Esophagus muscularis mucosa (tissue), 4 donors: ENCODE results near the gene MEAK7. TPM values are rescaled to one million over a fixed set of nuclear protein-coding genes. Genes with fewer than 3 reads are reported as not detected.

ENCODE experiments used
- DNase-seq: peaks from one replicate; pipeline ENCODE4 v3.0.0-alpha.2; 2017; ENCODE audit errors: extremely low spot score
- H3K27ac ChIP-seq, 4 donors: fragments of 200-600 bp; sonication (generic); replicated peaks in 1 of 4; 1 replicate in 3 of 4; 2 replicates in 1 of 4; pipeline ENCODE4 v1.5.1; 2016 to 2019; ENCODE audit warnings: mild to moderate bottlenecking in 1 of 4
- H3K27me3 ChIP-seq, 4 donors: fragments of 200-600 bp; sonication (generic); one replicate each; pipeline versions ENCODE4 v1.5.1 to v1.6.0; 2016 to 2019
- H3K36me3 ChIP-seq, 4 donors: fragments of 200-600 bp; sonication (generic); one replicate each; pipeline ENCODE4 v1.5.1; 2016 to 2019
- H3K4me1 ChIP-seq, 4 donors: fragments of 200-600 bp; sonication (generic); one replicate each; pipeline ENCODE4 v1.5.1; 2016 to 2019
- H3K4me3 ChIP-seq, 4 donors: fragments of 200-600 bp; sonication (generic); 1 replicate in 2 of 4; 2 replicates in 2 of 4; pipeline ENCODE4 v1.5.1; 2016 to 2019; ENCODE audit warnings: mild to moderate bottlenecking in 4 of 4, moderate library complexity in 1 of 4
- H3K9me3 ChIP-seq, 4 donors: fragments of 200-600 bp; sonication (generic); 1 replicate in 3 of 4; 2 replicates in 1 of 4; pipeline ENCODE4 v1.5.1; 2016 to 2019
- EP300 ChIP-seq: sonication (generic); formaldehyde crosslinking; IDR thresholded peaks from one replicate; pipeline ENCODE4 v1.6.1; 2017; ENCODE audit warnings: antibody characterized with exemption
- POLR2A ChIP-seq: fragments of 450-650 bp; IDR thresholded peaks from one replicate; pipeline ENCODE4 v1.6.1; 2017; ENCODE audit warnings: antibody characterized with exemption, moderate library complexity, mild to moderate bottlenecking, low read depth
- POLR2AphosphoS5 ChIP-seq, 2 donors: sonication (generic); formaldehyde crosslinking; IDR thresholded peaks; one replicate each; pipeline ENCODE4 v1.6.1; 2017; ENCODE audit warnings: antibody characterized with exemption in 2 of 2
- WGBS: methylation state at CpG from one replicate; pipeline ENCODE4 v1.1.5; 2018; 5-methylcytosine and 5-hydroxymethylcytosine counted together
- intact Hi-C: fragments of 100-400 bp; cut with DNase I; formaldehyde crosslinking; loops from one replicate; pipeline ENCODE4 v1.15.1; 2023
- total RNA-seq, 4 donors: library from RNA; depleted of rRNA; stranded (reverse); fragments of >200 nt; gene quantifications; one replicate each; pipeline versions ENCODE4 v1.1.0 to v1.2.1, GENCODE V29; 2016
- TF ChIP-seq, protein P1 (sequence below), 3 experiments: fragments of 200-600 bp in 2 of 3; fragments of 450-650 bp in 1 of 3; sonication (generic) in 2 of 3; IDR thresholded peaks; one replicate each; pipeline ENCODE4 v1.5.1; 2017 to 2019; ENCODE audit warnings: antibody characterized with exemption in 3 of 3, mild to moderate bottlenecking in 2 of 3, moderate library complexity in 1 of 3

Gene MEAK7
- total RNA-seq, 4 donors from 2014 or later = 8.3 to 13.0 (median 9.6) TPM

DNA sequence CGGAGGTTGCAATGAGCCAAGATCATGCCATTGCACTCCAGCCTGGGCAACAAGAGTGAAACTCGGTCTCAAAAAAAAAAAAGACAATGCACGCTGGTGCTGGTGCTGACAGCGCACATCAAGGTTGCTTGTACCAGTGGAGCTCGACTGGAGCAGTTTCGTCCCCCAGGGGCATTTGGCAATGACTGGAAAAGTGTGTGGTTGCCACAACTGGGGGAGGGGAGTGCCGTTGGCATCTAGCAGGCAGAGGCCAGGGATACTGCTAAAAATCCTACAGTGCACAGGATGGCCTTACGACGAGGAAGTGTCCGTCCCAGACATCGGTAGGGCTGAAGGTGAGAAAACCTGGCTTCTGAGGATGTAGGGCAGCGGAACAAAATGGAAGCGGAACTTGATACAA, 2.4 kb downstream of the MEAK7 start:
- H3K9me3 ChIP-seq = no peaks in the 10 kb centered on the region
- H3K27me3 ChIP-seq = no peaks in the 10 kb centered on the region
- peaks cover 8 to 36% (median 27%) of the 10 kb centered on the region in 4 donors for H3K36me3 ChIP-seq
- no peak overlapping the region for H3K4me3 ChIP-seq
- intact Hi-C loops = loop anchor here (5.0 kb wide), 1 partner anchor 540 kb away; no protein-coding TSS in a partner anchor
- no peak for DNase-seq
- H3K27ac ChIP-seq = no peak overlapping the region
- 91% methylated on average over 13 of the region's 13 CpGs for WGBS
- TF ChIP-seq, protein P1, sequence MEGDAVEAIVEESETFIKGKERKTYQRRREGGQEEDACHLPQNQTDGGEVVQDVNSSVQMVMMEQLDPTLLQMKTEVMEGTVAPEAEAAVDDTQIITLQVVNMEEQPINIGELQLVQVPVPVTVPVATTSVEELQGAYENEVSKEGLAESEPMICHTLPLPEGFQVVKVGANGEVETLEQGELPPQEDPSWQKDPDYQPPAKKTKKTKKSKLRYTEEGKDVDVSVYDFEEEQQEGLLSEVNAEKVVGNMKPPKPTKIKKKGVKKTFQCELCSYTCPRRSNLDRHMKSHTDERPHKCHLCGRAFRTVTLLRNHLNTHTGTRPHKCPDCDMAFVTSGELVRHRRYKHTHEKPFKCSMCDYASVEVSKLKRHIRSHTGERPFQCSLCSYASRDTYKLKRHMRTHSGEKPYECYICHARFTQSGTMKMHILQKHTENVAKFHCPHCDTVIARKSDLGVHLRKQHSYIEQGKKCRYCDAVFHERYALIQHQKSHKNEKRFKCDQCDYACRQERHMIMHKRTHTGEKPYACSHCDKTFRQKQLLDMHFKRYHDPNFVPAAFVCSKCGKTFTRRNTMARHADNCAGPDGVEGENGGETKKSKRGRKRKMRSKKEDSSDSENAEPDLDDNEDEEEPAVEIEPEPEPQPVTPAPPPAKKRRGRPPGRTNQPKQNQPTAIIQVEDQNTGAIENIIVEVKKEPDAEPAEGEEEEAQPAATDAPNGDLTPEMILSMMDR (IDR thresholded peaks at IDR 0.05) = no peak
- no peak for TF ChIP-seq POLR2AphosphoS5 (IDR thresholded peaks at IDR 0.05)
- TF ChIP-seq EP300 = no peak
- no peak for TF ChIP-seq POLR2A
- peaks cover 13 to 40% (median 31%) of the 10 kb centered on the region in 4 donors for H3K4me1 ChIP-seq

DNA sequence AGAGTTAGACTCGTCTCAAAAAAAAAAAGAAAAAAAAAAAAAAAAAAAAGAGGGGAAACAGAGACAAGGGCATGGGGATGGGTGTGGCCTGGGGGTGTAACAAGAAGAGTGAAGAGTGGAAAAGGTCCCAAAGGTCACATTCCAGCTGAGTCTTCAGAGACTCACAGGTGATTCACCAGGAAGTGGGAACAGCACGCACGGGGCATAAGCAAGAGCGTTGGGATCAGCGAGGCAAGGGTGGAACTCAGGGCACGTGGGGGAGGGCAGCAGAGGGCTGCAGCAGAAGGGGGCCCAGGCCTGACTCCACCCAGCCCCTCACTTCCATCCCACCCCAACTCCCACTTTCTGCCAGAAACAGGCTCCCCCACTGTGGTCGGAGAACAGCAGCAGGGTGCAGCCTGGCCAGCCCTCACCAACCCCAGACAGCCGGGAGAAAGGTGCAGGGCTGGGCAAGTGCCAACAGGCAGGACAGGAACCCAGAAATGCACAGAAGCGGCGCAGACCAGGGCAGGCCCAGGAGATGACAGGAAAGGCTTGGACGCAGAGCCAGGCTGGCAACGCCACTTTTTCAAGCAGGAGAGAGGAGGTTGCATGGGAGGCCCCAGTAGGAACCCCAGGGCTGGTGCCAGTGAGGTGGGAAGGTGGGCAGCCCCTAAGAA, 3.3 kb downstream of the MEAK7 start:
- no peak overlapping the region for H3K4me3 ChIP-seq
- H3K27ac ChIP-seq = no peak overlapping the region
- TF ChIP-seq EP300 (no peak), POLR2AphosphoS5 (IDR thresholded peaks at IDR 0.05) (no peak), POLR2A (no peak)
- TF ChIP-seq, protein P1 (IDR thresholded peaks at IDR 0.05) = no peak
- DNase-seq = no peak
- WGBS = 79% methylated on average over 11 of the region's 12 CpGs
- H3K27me3 ChIP-seq = no peaks in the 10 kb centered on the region
- H3K36me3 ChIP-seq = peaks cover 12 to 45% (median 36%) of the 10 kb centered on the region in 4 donors
- H3K9me3 ChIP-seq = no peaks in the 10 kb centered on the region
- intact Hi-C loops = loop anchor here (5.0 kb wide), 1 partner anchor 539 kb away; no protein-coding TSS in a partner anchor
- H3K4me1 ChIP-seq = peaks cover 13 to 36% (median 29%) of the 10 kb centered on the region in 4 donors

DNA sequence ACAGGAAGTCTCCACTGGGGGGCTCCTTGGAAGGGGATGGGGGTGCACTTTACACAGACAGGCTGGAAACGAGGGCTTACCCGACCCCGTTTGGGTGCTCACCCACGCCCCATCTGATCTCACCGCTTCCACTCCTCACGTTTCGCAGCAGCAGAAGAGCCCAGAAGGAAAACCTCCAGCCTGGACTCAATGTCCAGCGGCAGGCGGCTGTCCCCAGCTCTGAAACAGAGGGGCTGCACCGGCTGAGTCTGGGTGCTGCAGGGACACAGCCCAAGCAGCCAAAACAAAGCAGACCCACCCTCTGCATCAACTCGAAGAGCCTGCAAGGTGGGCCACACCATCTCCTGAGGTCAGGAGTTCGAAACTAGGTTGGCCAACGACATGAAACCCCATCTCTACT, 3.9 kb downstream of the MEAK7 start:
- Histone ChIP-seq H3K9me3 (no peaks in the 10 kb centered on the region), H3K36me3 (peaks cover 14 to 51% (median 42%) of the 10 kb centered on the region in 4 donors), H3K27me3 (no peaks in the 10 kb centered on the region), H3K4me1 (peaks cover 11 to 29% (median 23%) of the 10 kb centered on the region in 4 donors), H3K27ac (no peak overlapping the region), H3K4me3 (no peak overlapping the region)
- no peak for TF ChIP-seq EP300
- TF ChIP-seq, protein P1 (IDR thresholded peaks at IDR 0.05) = no peak
- no peak for TF ChIP-seq POLR2AphosphoS5 (IDR thresholded peaks at IDR 0.05)
- TF ChIP-seq POLR2A = no peak
- WGBS = 95% methylated on average over 13 of the region's 13 CpGs
- no peak for DNase-seq
- intact Hi-C loops = loop anchor here (5.0 kb wide), 1 partner anchor 538 kb away; no protein-coding TSS in a partner anchor

DNA sequence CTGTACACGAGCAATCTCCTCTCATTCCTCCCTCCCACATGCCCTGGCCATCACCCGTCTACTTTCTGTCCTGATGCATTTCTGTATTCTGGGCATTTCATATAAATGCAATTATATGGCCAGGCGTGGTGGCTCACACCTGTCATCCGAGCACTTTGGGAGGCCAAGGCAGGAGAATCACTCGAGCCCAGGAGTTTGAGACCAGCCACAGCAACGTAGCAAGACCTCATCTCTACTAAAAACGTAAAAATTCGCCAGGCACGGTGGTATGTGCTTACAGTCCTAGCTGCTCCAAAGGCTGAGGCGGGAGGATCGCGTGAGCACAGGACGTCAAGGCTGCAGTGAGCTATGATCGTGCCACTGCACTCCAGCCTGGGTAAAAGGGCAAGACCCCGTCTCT, 4.8 kb downstream of the MEAK7 start:
- no peak overlapping the region for H3K4me3 ChIP-seq
- H3K27ac ChIP-seq = no peak overlapping the region
- WGBS = 92% methylated on average over 15 of the region's 15 CpGs
- intact Hi-C loops = loop anchor here (5.0 kb wide), 1 partner anchor 537 kb away; no protein-coding TSS in a partner anchor
- H3K27me3 ChIP-seq = no peaks in the 10 kb centered on the region
- DNase-seq = no peak
- peaks cover 4 to 22% (median 15%) of the 10 kb centered on the region in 4 donors for H3K4me1 ChIP-seq
- no peak for TF ChIP-seq POLR2AphosphoS5 (IDR thresholded peaks at IDR 0.05)
- no peak for TF ChIP-seq POLR2A
- TF ChIP-seq, protein P1 (IDR thresholded peaks at IDR 0.05) = no peak
- H3K36me3 ChIP-seq = peaks cover 23 to 60% (median 51%) of the 10 kb centered on the region in 4 donors
- H3K9me3 ChIP-seq = no peaks in the 10 kb centered on the region
